ENCODE measurements around the gene NCAN. TPM values are rescaled to one million over a fixed set of nuclear protein-coding genes. Genes with fewer than 3 reads are reported as not detected.

The NCAN gene
- polyA plus RNA-seq, result 1.6 and 3.4 TPM in 2 replicates

DNA sequence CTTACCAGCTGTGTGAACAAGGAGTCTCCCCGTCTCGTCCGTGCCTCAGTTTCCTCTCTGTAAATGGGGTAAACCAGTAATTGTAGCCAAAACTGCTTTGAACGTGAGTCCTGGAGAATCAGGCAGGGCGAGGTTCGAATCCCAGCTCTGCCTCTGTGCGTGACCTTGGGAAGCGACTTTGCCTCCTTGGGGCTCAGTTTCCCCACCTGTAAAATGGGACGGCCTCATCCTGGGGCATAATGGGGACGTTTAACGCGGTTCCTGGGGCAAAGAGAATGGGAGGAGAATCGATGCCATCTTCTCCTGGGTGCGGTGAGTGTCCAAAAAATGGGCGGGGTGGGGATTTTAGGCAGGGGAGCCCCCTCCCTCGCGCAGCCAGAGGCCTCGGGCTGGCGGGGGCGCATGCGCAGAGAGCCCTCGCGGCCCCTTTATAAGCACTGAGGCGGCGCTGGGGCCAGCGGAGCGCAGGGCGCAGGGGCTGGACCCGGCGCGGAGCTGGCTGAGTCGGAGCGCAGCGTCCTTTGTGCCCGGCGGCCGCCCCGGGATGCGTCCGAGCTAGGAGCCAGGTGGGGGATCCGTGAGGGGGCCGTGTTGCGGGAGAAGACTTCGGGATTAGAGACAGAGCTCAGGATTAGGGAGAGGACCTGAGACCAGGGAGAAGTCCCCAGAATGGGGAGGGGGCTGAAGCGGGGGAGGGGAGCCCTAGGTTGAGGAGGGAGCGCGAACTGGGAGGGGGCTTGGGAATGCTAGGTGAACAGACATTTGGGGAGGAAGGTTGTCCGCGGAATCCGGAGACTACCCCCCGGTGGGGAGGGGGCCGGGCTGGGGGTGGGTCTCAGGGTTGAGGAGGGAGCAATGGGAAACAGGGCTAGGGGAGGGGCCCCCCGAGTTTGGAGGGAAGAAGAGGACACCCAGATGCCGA, at the start of gene NCAN:
NCAN (plus strand) TSS at position 460 of the 922 bp plus-strand sequence. CDS start 4,996 bp downstream, outside the sequence.

GRCh38 chr19:19170053-19170872, 41.5 kb upstream of the NCAN start, which contains the start of gene MEF2B:
MEF2B (minus strand) TSS chr19:19170263; CDS start chr19:19150735, 19,528 bp downstream.

DNA sequence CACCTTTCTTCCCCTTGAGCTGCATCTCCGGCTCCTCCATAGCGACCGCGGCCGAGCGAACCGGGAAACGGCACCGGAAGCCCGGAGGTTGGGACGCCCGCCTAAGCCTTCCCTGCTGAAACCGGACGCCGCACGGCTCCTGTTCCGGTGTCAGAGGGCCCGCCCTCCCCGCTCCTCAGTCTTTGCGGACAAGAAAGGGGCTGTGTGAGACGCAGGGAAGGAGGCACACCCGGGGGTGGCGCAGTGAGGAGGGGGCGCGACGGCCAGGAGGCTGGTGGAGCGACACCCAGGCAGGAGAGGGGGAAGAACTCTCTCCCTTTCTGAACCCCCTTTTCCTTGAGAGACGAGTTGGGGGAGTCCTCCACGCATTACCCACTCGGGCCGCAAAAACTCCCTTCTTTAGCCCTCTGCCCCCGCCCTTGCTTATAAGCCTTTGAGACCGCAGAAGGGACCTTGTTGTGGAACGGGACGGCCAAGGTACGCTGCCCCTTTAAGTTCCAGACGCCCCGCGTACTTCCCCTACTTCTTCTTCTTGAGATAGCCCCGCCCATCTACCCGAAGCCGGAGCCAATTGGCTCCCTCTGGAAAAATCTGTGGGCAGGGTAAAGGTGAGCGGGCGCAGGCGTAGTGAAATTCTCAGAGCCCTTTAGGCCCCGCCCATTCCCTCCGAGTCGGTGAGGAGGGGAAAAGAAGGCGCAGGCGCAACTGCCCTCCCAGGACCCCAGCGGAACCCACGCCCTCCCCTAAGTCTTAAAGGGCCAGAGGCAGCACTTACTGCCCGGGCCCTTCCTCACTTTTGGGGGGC, 19.5 kb upstream of the NCAN start, which contains the start of the genes BORCS8 and RFXANK:
BORCS8 (minus strand) TSS at position 75 of the 805 bp plus-strand sequence; CDS start at position 40, 35 bp downstream.
RFXANK (plus strand) TSS at position 181 of the 805 bp plus-strand sequence. CDS start 1,689 bp downstream, outside the sequence.

DNA sequence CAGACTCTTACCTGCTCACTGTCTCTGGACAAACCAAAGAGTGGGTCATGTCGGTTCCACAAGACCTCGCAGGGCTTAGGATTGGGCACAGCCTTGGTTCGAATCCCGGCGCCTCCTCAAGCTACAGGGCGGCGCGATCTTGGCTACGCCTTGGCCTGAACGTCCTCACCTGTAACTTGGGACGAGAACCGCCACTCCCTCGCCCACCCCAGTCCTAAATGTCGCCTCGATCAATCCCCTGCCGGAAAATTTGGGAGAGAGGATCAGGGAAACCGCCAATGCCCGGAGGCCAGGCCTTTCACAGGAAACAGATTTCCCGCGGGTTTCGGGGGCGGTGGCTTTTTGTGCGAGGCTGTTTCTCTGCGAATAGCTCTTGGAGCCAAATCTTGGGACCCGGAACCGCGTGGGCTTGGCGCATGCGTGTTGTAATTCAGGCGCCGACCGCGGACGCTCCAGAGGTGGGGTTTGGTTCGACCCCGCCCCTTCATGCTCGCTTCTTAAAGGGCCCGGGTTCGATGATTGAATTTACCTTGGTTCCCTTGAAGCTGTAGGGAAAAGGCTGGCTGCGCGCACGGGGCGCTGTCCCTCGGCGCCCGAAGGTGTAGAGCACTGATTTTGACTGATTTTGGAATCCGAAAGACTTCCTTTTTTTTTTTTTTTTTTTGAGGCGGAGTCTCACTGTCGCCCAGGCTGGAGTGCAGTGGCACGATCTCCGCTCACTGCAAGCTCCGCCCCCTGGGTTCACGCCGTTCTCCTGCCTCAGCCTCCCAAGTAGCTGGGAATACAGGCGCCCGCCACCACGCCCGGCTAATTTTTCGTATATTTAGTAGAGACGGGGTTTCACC, 8.5 kb upstream of the NCAN start, which contains the start of gene NR2C2AP:
NR2C2AP (minus strand) TSS at position 403 of the 845 bp plus-strand sequence; CDS start at position 49, 354 bp downstream.

Other genes starting within 250 kb of the NCAN start
- 74.2 and 85.9 TPM in 2 replicates for gene SUGP2, start 178.4 kb upstream of the NCAN start, polyA plus RNA-seq
- gene ARMC6, start 178.4 kb upstream of the NCAN start, polyA plus RNA-seq, result 2.4 and 3.1 TPM in 2 replicates
- 1.2 and 2.7 TPM in 2 replicates for gene SLC25A42, start 148.0 kb upstream of the NCAN start, polyA plus RNA-seq
- gene TMEM161A, start 73.5 kb upstream of the NCAN start, polyA plus RNA-seq, result 2.4 and 4.6 TPM in 2 replicates
- not detected in 2 replicates for gene MEF2B, start 41.7 kb upstream of the NCAN start, polyA plus RNA-seq
- 19.0 and 22.2 TPM in 2 replicates for gene BORCS8, start 19.8 kb upstream of the NCAN start, polyA plus RNA-seq
- gene RFXANK, start 19.7 kb upstream of the NCAN start, polyA plus RNA-seq, result 20.4 and 26.6 TPM in 2 replicates
- 4.2 and 6.4 TPM in 2 replicates for gene NR2C2AP, start 8.5 kb upstream of the NCAN start, polyA plus RNA-seq
- gene TM6SF2, start 61.3 kb downstream of the NCAN start, polyA plus RNA-seq, result 0.46 TPM in 1 of 2 replicates, not detected in the other
- gene SUGP1, start 108.6 kb downstream of the NCAN start, polyA plus RNA-seq, result 1.7 and 2.6 TPM in 2 replicates
- gene MAU2, start 108.9 kb downstream of the NCAN start, polyA plus RNA-seq, result 1.9 and 3.4 TPM in 2 replicates
- gene GATAD2A, start 193.7 kb downstream of the NCAN start, polyA plus RNA-seq, result 2.0 and 2.3 TPM in 2 replicates

All from Purkinje cell (primary cell).